HG03095 (cell line): ENCODE data around the gene ZC3HAV1.
A peak's percentile ranks its signal among the peaks of the same experiment; 100 is the strongest.
"Not testable (repeated sequence)": the region's sequence is repeated elsewhere in the genome, so short reads cannot be mapped to it uniquely, and the experiment has no call there.

ENCODE experiments used
- ATAC-seq: cut with Tn5 transposase; IDR thresholded peaks from one replicate; pipeline ENCODE4 v1.9.1; 2021; ENCODE audit warnings: moderate library complexity; ENCODE audit not compliant: unreplicated experiment

The ZC3HAV1 gene

DNA sequence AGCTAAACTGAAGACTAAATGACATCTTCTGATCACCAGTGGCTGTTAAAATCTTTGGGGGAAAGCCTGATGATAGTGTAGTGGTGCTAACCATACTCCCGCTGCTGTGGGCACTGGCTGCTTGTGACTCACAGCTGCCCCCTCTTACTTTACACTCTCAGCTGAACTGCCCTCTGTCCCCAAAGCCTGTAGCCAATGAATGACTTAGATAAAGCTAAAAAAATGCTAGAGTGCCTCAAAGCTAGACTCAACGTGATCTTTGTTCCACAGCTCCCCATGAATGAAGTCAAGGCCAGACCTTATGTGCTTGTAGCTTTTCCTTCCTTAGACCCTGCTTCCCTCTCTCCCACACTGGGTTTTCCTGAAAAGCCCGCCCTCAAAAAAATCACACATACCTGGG, 80.2 kb downstream of the ZC3HAV1 start:
- no peak for ATAC-seq

- ATAC-seq = no peak
These were observed 83.0 kb downstream of the ZC3HAV1 start for GRCh38 chr7:139026551-139026950.

DNA sequence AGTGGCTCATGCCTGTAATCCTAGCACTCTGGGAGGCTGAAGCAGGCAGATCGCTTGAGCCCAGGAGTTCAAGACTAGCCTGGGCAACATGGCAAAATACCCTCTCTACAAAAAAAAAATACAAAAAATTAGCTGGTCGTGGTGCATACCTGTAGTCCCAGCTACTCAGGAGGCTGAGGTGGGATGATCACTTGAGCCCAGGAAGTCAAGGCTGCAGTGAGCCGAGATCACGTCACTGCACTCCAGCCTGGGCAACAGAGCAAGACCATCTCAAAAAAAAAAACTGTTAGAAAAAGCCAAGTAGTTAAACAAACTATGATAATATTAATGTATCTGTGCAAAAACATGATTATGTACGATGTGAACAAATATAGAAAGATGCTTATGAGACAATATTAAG, 83.7 kb downstream of the ZC3HAV1 start:
- not testable (repeated sequence) for ATAC-seq

DNA sequence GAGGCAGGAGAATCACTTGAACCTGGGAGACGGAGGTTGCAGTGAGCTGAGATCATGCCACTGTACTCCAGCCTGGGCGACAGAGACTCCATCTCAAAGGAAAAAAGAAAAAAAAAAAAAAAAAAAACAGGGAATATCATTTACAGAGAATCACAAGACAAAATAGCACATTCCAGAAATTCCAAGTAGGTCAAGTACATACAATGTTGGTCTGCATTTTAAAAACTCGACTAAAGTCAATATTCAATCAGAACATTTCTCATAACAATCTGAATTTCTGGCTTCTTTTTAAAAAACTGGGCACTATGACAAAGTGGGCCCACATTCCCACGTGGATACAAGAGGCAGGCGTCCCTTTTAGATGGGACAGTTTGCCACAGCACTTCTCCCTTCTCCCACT, 86.4 kb downstream of the ZC3HAV1 start:
- no peak for ATAC-seq

- no peak for ATAC-seq
These were observed 87.2 kb downstream of the ZC3HAV1 start for GRCh38 chr7:139022286-139022685.

GRCh38 chr7:139018910-139019309, 90.6 kb downstream of the ZC3HAV1 start:
- ATAC-seq = no peak

- peak; percentile 94 for ATAC-seq
These were observed 92.5 kb downstream of the ZC3HAV1 start for GRCh38 chr7:139016931-139017511.

DNA sequence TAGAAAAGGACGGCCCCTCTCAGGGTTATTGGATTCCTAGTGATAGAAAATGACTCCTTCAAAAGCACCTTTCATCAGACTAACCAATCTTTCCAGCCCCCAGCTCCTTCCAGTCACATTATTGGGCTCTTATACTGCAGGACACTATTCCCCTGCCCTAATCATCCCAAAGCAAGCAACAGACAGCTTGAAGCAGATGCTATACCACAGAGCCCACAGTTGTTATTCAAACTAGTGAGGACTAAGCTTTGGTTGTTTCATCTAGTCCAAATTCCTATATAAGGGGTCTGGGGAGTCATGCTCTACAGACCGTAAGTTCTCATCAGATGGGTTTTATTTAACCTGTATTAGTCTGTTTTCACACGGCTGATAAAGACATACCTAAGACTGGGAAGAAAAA, 98.1 kb downstream of the ZC3HAV1 start:
- ATAC-seq = no peak

DNA sequence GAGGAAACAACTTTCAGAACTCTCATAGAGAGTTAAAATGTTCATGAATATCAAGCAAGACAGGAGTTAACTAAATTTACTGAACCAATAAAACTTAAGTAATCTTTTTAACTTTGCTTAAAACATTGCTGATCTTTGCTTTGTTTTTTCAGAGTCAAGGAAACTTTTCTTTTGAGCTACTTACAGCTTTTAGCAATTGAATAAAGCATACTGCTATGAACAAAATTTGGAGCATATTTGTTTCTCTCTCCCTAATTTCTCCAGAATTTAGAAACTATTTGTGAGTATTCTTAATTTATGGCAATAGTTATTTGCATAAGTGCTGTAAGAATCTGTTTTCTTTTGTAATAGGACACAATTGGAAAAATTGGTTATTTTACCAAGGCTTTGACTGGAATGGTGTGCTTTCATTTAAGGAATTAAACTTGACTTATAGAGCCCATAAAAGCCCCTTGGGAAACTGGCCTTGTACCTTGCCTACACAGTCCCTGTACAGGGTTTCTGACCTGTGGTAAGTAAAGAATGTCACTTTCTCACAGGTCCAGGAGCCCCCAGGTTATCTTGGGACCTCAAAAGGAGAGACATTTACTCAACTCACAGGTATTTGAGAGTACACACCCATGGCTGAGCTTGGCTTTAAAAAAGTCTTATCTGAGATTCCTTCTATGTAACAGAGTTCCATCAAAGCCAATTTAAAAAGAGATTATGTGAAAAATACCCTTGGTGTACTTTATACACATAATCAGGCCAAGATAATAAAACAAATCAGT, 105.0 kb downstream of the ZC3HAV1 start:
- no peak for ATAC-seq

GRCh38 chr7:138999414-138999813, 110.1 kb downstream of the ZC3HAV1 start:
- ATAC-seq = no peak
